GM15510 (cell line): ENCODE measurements around the gene SYT13.

Experiments used
- POLR2A ChIP-seq: IDR thresholded peaks from 3 replicates; pipeline ENCODE4 v1.6.1; 2011; ENCODE audit warnings: borderline replicate concordance; ENCODE audit not compliant: insufficient read length; ENCODE audit errors: extremely low read depth

SYT13 gene

DNA sequence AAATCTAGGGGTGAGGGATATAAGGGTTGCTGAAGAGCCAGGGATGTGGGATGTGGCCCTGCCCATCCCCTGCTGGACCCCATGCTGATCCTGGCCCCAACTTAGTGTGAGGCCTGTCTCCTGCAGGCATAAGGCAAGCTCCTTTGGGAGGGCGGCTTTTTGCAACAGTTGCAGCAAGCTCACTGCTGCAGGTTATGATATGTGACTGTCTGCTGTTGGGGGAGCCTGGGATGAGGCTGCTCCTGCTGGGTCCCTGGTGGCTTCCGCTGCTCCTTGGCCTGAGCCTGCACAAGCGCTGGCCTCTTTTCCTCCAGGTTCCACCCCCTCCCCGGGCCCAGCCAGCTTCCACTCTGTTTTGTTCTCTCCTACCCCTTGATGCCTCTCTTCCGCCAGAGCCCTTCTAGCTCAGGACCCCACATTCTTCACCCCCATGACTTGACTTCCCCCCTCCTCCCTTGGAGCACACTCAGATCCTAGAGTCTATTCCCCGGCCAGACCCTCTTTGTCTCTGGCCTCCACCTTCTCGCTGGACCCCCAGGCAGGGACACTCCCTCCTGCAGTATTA, 35.0 kb upstream of the SYT13 start:
- no peak for TF ChIP-seq POLR2A

DNA sequence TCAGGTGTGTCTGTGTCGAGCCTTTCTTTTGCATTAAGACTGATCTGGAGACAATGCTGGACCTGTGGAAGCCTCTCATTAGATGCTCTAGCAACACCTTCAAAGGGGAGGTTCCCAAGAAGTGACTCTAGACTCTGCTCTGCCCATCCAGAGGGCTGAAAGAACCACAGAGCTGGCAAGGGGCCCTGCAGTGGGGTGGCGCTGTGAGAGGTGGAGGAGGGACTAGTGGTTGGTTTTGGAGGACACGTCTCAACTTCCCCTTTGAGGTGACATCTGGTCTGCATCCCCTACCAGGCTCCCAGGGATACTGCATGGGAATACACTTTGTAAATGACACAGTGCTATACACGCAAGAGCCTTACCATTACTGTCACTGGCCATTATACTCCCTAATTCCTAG, 34.2 kb upstream of the SYT13 start:
- TF ChIP-seq POLR2A: no peak

DNA sequence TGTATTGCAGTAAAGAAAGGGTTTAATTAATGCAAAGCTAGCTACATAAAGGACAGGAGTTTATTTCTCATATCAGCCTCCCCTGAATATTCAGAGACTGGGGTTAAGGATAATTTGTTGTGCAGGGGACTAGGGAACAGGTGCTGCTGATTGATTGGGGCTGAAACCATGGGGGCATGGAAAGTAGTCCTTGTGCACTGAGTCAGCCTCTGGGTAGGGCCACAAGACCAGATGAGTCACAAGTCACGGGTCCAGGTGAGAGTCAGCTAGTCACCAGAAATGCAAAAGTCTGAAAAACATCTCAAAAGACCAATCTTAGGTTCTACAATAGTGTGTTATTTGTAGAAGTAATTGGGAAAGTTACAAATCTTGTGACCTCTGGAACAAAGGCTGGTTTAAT, 32.9 kb upstream of the SYT13 start:
- no peak for TF ChIP-seq POLR2A

DNA sequence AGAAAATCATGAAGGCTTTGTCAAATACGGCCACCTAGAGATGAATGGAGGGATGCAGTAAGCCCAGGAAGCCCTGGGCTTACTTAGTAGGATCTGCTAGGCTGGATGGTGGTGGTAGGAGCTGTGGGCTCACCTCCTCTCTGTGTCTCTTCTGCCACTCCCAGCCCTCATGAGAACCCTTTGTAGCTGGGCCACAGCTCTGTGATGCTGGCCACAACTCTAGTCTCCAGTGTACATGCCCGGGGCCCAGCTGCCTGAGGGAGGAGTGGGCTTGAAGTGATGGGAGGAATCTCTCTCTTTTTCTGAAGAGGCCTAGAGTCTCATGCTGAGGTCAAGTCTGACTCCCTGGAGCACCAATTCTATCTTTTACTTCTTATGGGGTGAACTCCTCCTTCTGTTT, 32.4 kb upstream of the SYT13 start:
- TF ChIP-seq POLR2A: no peak

DNA sequence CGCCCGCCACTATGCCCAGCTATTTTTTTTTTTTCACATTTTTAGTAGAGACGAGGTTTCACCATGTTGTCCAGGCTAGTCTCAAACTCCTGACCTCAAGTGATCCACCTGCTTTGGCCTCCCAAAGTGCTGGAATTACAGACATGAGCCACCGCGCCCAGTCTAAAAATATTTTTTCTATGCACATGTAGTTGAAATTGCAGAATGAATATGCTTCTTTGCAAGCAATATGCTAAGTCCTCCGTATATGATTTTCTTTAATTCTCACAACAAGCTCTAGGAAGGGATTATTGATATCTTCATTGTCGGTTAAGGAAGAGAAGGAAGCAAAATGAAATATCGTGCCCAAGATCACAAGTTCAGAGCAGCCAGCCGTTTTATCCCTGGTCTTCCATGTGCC, 30.1 kb upstream of the SYT13 start:
- no peak for TF ChIP-seq POLR2A

DNA sequence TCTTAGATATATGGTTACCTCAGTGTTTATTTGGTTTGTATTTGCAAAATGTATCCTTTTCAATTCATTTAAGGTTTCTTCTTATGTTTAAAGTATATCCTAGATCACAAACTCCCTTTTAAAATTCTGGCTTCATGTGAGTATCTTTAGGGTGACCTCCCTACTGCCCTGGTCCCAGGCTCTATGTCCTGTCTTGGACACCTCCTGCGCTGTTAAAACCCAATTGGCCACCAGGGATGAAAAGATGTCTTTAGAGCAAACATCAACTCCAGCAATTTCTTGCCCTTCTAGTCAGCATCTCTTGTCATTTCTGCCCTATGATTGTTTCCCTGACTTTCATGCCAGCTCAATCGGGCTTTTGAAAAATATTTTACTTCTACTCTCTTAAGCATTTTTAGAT, 28.8 kb upstream of the SYT13 start:
- TF ChIP-seq POLR2A: no peak

DNA sequence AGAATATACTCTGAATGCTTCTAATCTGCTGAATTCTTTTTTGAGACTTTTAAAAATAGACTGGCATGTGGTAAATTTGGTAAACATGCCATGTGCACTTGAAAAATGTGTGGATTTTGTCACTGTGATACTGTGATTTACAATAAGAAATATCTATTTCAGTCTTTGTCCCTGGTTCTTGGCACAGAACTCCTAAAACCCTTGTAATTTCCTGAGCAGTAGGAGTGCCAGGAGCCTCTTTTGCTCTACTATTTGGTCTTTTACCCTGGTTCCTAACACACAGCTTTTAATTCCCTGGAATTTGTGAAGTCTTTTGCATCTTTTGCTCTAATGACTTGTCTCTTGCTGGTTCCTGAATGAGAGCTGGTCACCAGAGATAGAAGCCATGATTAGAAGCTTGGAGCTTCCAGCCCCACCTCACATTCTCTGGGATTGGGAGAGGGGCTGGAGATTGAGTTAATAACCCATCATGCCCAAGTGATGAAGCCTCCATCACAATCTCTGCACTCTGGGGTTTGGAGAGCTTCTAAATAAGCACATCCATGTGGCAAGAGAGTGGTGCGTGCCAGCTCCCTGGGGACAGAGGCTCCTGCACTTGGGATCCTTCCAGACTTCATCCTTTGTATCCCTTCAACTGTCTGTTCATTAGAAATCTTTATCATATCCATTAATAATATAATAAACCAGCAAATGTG, 27.2 kb upstream of the SYT13 start:
- TF ChIP-seq POLR2A: no peak

DNA sequence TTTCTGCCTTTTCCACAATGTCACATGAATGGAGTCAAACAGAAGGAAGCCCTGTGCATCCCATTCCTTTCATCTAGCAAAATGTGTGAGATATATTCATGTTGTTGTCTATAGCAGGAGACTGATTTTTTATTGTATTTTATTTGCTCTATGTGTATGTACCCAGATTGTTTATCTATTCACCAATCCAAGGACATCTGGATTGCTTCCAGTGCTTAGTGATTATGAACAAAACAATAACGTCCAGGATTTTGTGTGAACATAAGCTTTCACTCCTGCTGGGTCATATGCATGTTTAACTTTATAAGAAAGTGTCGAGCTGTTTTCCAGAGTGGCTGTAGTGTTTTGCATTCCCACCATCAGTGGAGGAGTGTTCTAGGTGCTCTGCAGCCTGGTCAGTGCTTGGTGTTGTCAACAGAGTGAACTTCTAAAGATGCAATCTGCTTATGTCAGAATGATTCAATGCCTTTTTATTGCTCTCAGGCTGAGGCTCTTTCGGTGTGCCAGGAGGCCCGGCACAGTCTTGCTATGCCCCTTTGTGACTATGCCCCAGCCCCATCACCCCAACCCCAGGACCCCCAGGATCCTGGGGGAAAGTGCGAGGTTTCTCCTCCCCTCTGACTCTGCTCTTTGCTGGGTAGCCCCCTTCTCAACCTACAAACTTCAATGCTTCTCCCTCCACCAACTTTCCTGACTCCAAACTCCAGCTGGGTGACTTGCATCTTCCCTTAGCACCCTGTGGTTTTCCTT, 19.9 kb upstream of the SYT13 start:
- TF ChIP-seq POLR2A: no peak

DNA sequence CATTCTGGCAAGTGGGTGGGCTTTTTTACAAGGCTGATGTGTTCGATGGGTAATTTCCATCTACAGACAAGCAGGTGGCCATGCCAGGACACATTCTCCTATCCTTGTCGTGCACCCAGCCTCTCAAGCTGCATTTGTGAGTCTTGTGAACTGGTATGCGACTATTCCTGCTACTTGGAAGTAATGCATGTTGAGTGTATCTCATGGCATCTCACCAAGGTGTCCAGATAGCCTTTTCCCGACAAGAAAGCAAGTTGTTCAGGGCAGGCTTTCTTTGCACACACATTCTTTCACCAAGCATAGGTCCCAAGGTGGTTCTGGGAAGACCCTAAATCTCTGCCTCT, 18.8 kb upstream of the SYT13 start:
- TF ChIP-seq POLR2A: no peak

DNA sequence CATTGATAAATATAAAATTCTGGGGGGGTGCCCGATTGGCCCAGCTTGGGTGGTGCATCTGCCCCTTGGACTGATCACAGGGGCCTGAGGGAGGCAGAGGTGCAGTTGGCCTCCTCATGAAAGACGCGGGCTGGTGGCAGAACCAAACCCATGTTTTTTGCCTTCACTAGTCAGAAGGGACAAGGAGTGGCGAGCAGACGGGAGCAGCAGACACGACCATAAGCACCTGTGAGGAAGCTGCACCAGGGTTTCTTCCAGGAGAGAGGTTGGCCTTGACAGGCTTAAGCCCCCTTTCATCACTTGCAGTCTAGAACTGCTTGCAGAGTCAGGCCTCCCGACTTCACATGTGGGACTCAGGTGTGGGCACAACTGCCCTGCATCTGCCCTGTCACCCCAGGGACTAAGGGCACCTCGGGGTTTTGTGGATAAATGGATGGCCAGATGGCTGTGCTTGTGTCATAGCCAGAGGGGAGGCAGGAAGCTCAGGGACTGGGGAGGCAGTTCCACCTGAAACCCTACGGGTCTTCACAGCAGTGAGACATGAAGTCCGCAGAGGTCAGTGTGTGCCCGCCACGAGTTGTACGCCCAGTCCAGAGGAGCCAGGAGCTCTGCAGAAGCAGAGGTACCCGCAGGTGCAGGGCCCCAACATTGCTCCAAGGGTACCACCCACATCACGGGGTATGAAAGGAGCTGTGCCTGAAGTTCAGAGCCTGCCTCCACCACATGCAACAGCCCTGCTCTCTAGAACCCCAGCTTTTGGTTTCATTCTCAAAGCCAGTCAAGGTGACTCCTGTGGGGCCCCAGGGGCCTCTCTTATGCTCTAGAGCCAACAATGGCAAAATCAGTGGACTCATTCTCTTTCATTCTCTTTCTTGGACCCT, 18.2 kb upstream of the SYT13 start:
- no peak for TF ChIP-seq POLR2A

DNA sequence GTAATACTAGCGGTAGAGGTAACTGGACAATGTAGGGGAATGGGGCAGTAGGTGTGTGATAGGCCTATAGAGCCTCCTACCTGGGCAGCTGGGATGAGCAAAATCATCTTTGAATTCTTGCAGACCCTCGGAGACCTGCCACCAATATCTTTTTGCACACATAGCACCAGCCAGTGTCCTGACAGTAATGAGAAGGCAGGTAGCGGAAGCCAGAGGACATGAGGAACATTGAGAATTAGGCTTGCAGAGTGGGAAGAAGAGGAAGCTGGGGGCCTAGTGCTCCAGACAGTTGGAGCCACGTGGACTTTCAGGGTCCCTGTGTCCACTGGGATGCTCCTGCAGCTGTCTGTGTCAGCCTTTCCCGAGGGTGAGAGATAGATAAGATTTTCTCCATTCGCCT, 17.2 kb upstream of the SYT13 start:
- TF ChIP-seq POLR2A: no peak

DNA sequence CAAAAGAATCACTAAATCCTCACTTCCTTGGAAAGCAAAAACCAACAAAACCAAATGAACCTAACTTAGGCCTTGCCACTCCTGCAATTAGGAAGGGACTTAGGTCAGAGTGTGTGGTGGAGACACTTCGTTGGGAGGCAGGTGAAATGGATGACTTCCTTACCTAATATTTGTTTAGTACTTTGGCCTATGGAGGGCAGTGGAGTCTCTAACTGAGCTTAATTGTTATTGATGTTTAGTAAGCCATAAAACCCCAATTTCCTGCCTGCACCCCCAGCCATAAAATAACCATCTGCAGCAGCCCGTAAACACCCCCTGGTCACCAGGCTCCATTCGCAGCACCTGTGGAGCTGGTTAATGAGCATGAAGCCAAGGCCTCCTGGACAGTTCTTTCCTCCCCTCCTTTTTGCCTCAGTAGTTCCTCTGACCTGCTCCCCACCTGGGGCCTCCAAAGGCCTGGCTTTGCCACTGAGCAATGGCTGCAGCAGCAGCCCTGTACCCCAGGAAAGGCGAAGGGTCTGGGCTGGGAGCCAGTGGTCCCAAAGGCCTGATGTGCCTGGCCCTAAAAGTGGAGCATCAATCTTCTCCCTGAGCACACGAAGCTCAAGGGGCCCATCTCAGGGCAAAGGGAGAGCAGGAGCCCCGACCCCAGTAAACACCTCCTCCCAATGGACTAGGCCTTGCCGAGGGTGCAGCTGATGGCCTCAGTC, 15.6 kb upstream of the SYT13 start:
- no peak for TF ChIP-seq POLR2A

DNA sequence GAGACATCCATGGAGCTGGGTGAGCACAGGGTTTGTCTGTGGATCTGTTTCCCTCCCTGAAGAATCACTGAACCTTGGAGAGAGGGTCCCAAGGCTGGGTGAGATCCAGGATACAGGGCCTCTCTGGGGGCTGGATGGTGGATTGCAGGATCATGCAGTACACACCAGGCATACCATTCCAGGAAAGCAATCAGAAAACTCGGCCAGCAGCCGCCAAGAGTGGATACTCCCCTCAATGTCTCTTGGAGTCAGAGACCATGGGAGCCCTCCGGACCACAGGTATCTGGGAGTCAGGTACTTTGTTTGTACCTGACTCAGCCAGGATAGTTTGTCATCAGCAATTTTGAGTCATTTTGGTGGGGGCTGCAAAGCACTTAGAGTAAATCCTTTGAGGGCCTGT, 14.6 kb upstream of the SYT13 start:
- TF ChIP-seq POLR2A: no peak

DNA sequence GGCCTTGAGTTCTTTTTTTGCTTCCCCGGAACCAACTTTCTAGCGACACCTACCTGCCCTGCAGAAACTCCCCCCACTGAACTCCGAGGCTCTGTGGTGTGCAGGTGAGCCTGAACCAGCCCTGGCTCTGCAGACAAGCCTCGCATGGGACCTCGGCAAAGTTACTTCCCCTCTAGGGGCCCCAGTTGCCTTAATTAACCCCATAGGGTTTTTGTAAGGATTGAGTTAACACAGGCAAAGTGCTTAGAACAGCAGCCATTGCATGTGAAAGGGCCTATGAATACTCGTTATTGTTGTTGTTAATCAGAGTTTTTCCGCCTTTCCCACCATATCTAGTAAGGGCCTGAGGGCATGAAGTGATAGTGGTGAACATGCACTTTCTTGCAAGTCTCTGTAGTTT, 12.6 kb upstream of the SYT13 start:
- TF ChIP-seq POLR2A: no peak
